Measurements from ENCODE around the gene VIP. TPM values are rescaled to one million over a fixed set of nuclear protein-coding genes. Genes with fewer than 3 reads are reported as not detected.

VIP gene
- total RNA-seq, 1 experiment from 2014 or later, result not detected

DNA sequence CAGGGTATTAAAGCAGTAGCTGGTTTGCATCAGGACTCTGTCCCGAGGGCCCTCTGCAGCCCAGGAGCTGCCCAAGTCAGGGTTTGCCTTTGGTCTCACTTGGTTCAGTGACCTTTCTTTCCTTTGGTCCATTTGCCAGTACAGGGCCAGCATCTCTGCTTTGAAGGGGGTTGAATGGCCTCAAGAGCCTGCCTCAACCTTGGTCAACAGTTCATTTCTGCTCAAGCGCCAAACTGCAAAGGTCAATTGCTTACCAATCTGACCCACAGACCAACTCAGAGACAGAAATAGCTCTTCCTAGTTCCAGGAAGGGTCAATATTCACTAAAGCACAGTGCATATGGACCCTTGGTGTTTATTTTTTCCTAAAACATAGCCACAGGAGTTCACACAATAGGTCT, 19.4 kb downstream of the VIP start:
- in situ Hi-C loops (cut with HindIII; ENCODE audit: low pct_unique_long_range_greater_than_20kb, low sequenced_read_pairs), result no loop called here
- DNase-seq (ENCODE audit: low read depth), result no peak

DNA sequence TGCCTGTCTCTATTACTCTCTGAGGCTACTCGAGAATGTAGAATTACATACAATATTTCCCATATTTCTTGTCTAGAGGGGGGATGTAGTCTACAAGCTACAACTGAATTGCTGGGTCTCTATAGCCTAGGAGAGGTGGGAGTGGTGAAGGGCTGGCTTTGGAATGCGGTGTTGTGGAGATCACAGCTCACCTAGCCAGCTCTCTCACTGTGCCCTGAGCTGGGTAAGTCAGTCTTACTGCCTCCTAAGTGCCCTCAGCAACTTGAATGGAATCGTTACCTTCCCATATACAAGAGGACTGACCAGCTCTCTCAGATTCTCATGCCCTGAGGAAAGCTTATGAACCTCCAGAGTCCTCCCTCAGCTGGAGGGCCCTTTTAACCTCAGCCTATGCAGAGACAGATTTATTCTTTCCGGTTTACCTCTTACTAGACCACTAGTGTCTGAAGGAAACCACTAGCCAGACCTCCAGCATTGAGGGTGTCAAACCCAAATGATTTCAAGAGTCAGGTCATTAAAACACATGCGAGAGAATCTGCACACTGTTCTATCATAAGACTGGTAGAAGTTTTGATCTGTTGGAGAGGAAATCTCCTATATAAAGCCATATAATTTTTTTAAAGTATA, 20.6 kb downstream of the VIP start:
- in situ Hi-C loops (cut with HindIII; ENCODE audit: low pct_unique_long_range_greater_than_20kb, low sequenced_read_pairs), result no loop called here
- DNase-seq (ENCODE audit: low read depth), result no peak

DNA sequence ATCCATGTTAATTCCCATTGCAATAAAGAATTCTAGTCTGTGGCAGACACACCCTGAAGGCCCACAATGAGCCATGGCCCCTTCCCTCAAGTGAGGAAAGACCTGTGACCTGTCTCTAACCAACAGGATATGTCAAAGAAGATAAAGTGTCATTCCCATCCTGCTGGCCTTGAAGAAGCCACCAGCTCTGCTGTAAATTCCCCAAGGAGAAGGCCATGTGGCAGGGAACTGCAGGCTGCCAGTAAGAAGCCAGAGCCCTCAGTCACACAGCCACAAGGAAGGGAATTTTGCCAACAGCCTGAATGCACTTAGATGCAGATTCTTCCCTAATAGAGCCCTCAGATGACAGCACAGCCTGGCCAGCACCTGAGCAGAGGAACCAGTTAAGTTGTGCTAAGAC, 24.8 kb downstream of the VIP start:
- no peak for DNase-seq (ENCODE audit: low read depth)
- in situ Hi-C loops (cut with HindIII; ENCODE audit: low pct_unique_long_range_greater_than_20kb, low sequenced_read_pairs), result no loop called here

DNA sequence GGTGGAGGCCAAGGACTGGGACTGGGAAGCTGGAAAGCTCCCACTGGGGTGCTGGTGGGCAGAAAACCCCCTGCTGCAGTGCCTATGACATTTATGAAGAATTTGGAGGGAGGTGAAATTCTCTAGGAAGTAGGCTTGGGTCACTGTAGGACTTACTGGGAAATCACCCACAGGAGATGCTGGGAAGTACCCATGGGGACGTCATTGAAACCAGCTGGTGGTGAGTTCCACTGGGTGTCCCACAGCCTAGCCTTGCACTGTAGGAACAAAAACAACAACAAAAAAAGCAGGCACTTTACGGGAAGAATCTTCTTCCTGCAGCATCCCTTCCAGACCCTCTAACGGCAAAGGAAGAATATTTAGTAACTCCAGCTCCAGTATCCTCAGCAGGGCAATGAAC, 26.2 kb downstream of the VIP start:
- in situ Hi-C loops (cut with HindIII; ENCODE audit: low pct_unique_long_range_greater_than_20kb, low sequenced_read_pairs), result no loop called here

DNA sequence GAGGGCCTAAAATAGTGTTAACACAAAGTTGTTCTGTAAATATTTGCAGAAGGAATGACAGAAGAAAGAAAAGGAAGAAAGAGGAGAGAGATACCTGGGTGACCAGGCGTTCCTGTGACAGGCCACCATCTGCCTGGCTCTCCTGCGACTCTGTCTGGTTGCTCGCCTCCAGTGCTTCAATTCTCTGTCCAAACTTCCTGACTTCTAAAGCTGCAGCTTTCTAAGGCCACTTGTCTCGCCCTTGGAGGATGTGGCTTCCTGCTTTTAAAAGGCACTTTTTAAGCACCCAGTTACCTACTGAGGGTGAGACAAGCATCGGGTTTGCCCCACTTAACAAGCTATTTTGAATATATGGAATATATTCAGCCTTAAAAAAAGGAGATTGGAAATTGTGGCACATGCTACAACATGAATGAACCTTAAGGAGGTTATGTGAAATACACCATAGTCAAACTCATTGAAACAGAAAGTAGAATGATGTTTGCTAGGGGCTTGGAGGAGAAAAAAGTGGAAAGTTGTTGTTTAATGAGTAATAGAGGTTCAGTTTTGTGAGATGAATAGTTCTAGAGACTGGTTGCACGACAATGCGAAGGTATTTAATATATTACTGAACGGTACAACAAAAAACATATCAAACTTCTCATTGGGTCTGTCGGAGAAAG, 32.8 kb downstream of the VIP start:
- no peak for DNase-seq (ENCODE audit: low read depth)
- in situ Hi-C loops (cut with HindIII; ENCODE audit: low pct_unique_long_range_greater_than_20kb, low sequenced_read_pairs), result no loop called here

More for the DNA sequence above, 26.2 kb downstream of the VIP start:
- DNase-seq (ENCODE audit: low read depth), result no peak

DNA sequence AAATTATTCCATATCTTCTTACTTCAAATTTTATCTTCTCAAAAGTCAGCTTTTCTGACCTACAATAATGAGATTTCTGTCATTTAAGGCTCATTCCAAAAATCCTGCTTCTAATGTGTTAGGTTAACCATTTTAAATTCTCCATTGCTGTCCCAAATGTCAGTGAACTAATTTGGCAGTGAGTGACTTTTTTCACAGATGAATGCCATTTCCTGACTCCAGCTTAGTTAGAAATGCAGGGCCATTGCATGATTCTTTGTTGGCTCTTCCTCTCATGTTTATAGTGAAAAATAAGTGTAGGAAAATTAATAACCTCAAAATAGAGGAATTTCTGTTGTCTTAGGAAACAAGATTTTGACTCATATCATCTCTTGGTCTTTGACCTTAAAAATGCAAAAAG, 44.1 kb downstream of the VIP start:
- in situ Hi-C loops (cut with HindIII; ENCODE audit: low pct_unique_long_range_greater_than_20kb, low sequenced_read_pairs), result no loop called here
- no peak for DNase-seq (ENCODE audit: low read depth)

DNA sequence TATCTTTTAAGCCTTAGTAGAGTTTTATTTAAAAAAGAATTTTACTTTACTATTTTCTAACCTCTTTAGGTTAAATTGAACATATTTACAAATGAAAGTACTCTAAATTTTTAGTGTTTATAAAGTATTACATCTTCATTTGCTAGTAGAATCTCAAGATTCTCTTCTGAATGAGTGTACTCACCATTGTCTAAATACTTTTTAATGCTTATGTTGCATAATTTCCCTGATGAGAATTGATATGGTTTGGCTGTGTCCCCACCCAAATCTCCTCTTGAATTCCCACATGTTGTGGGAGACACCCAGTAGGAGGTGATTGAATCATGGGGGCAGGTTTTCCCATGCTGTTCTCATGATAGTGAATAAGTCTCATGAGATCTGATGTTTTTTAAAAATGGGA, 53.6 kb downstream of the VIP start:
- in situ Hi-C loops (cut with HindIII; ENCODE audit: low pct_unique_long_range_greater_than_20kb, low sequenced_read_pairs), result no loop called here

More for the DNA sequence above, 53.6 kb downstream of the VIP start:
- no peak for DNase-seq (ENCODE audit: low read depth)

Other genes starting within 250 kb of the VIP start
- gene SYNE1, start 113.4 kb upstream of the VIP start, total RNA-seq (2014; rRNA removed; shearing (Covaris generic); ENCODE audit: low replicate concordance), result 14.2 and 23.5 TPM in 2 replicates
- not detected in 2 replicates for gene MYCT1, start 52.9 kb upstream of the VIP start, total RNA-seq (2014; rRNA removed; shearing (Covaris generic); ENCODE audit: low replicate concordance)
- gene FBXO5, start 232.2 kb downstream of the VIP start, total RNA-seq (2014; rRNA removed; shearing (Covaris generic); ENCODE audit: low replicate concordance), result 10.7 and 18.1 TPM in 2 replicates

Data from Caki2 (cell line).